GM19468 (cell line): ENCODE results near the gene ARL5A.

Experiments used
- ATAC-seq: cut with Tn5 transposase; IDR thresholded peaks from one replicate; pipeline ENCODE4 v1.9.1; 2021; ENCODE audit warnings: mild to moderate bottlenecking, moderate library complexity, moderate number of reproducible peaks; ENCODE audit not compliant: unreplicated experiment; ENCODE audit errors: extremely low read depth

The ARL5A gene

DNA sequence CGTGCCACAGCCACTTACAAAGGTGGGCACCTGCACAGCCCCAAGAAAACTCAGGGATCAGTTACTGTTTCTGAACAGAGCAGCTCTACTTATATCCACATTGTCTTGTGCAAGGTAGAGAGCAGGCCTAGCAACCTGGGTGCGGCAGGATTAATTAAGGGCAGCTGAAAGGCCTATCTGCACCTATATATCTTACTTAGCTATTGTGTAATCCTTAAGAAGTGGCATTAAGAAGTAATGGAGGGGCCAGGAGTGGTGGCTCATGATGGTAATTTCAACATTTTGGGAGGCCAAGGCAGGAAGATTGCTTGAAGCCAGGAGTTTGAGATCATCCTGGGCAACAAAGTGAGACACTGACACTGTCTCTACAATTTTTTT, 12.8 kb upstream of the ARL5A start:
- no peak for ATAC-seq

DNA sequence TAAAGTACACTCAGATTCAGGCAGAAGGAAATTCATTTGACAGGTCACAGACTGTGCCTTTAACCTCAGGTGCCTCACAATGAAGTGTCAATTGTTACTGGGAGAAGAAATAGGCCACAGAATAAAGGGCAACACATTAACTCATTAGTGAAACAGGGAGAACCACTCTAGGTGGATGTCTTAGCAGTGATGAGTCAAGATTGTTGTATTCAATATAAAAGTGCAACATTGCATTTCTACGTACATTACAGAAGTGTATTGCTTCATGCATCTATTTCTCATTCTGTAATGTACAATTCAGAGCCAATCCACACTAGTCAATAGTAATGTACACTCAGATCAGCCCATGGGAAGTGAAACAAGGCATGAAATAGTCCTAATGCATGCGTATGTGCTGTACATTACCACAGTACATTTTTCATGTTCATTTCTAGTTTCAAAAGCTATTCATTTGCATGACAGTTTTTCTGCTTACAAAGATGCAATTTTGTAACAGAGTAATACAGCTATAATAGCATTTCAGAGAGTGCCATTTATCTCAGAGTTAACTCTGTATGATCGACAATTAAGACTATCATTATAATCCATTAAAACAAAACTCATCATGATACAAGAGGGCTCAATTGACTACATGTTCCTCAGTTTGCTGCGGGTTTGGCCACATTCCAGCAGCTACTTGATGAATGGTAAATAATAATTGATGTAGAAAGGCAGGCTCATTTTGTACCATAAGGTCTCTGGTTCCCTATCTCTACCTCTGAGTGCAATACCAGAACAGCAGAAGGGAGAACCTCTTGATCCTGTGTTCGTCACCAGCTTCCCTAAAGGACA, 12.2 kb upstream of the ARL5A start:
- peak; percentile 97 for ATAC-seq

DNA sequence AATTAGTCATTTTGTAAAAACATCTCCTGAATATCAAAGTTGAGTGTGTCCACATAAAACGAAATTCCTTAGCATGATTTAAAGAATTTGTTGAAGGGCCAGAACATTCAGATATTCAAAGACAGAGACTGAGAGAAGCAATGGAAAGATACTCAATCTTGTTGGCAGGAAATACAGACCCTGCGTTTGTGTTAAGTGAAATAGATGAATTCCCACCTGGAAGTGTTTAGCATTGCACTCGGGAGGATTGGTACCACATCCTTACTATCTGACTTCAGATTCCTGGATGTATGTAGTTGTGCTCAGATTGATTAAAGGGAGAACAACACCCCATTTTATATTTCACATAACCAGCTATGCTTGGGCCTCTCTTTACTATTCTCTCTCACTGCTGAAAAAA, 9.7 kb upstream of the ARL5A start:
- ATAC-seq: no peak

DNA sequence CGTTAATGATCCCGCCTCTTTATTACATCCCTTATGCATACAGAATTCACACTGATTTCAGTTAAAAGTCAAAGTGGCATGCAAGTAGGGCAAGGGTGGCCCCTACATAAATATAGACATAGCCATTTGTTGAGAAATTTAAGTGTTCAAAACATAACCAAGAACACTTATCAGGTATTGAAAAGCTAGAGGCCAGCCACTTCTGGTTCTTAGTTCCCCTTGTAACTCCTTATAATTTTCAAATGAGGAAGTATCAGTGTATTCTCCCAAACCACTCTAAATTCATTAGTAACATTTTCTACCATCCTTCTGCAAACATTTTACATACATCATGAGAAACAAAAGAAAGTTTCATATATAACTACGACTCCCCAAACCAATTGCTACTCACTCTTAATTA, 5.8 kb upstream of the ARL5A start:
- peak; percentile 59 for ATAC-seq

DNA sequence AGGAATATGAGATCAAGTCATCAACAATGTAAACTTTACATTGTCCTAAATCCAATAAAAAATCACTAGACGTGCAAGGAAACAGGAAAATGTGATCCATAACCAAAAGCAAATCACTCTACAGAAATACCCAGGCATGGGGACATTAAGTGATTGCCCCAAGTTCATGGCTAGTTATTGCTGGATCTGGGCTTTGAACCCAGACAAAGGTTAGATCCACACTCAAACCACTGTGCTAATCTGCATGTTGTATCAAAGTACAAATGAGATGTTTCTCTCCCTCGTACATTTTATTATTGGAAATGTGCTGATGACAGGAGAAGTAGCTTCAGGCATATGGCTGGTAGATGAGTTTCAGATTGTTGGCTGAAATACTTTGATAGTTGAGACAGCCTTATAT, 2.7 kb upstream of the ARL5A start:
- ATAC-seq: no peak

DNA sequence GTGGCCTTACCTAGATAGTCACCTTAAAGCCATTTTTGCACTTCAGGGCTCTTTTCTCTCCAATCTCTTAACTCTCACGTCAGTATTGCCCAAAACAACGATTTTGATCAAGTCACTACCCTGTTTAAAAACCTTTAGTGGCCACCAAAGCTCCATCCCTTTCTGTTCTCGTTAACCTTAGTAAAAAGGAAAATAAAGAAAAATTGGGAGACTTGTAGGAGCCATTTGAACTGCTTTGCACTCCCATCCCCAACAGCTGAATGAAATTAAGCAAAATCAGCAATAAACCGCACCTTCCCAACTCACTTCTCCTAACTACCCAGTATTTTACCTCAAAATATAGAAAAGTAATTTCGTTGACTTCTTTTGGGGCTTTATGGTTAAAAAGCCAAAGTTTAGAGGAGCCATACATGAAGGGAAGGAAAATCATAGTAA, 686 bp upstream of the ARL5A start:
- ATAC-seq: no peak

DNA sequence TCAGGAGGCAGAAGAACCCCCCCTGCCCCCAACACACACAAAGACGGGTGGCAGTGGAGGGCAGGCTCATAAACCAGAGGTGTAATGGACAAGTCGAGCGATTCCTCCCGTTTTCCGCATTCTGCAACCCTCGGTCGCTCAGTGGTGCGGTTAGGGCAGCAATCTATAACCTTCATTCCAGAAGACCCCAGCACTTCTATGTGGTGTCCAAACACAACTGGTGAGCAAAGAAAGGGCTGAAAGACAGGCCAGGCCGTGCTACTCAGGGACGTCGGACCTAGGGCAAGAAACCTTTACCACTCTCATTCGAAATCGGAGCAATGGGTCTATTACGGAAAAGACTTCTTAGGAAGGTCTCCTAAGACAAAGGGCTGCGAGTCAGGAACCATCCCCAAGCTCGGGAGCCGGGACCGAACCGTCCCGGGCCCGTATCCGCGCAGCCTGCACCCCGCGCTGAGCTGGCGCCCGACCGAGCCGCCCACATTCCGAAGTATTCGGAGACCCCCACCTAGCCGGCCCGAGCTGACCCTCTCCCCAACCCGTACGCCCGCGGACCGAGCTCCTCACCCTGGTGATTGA, 568 bp downstream of the ARL5A start:
- ATAC-seq: no peak

DNA sequence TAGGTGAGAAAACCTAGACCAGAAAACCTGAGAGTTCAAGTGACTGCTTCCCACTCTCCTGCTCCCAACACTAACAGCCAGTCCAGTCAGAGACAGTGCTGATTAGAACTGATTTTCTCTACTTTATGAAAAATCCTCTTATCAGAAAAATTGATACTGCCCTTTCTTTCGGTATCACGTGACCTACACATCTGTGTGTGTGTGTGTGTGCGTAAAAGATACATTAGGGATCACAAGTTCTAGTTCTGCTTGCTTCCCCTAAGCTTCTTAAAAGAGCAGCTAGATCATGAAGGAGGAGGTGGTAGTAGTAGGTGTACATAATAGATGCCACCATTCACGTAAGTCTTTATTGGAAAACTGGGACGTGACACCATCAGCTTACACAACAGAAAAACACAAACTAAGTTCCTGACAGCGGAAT, 1.5 kb downstream of the ARL5A start:
- ATAC-seq: no peak

DNA sequence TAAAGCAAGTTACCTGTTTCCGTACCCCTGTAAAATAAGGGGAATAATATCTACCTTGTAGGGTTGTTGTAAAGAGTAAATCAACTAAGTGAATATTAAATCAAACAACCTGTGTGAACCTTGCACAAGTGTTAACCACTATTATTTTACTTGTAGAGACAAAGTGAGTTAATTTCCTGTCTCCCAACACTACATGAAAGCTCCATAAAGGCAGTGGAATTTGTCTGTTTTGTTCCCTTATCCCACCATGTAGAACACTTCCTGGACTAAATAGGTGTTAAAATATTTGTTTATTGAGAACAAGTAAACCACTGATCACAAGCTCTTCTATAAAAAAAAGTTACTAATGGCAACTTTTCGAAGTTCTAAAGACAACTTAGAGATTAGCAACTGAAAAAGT, 3.3 kb downstream of the ARL5A start:
- no peak for ATAC-seq

DNA sequence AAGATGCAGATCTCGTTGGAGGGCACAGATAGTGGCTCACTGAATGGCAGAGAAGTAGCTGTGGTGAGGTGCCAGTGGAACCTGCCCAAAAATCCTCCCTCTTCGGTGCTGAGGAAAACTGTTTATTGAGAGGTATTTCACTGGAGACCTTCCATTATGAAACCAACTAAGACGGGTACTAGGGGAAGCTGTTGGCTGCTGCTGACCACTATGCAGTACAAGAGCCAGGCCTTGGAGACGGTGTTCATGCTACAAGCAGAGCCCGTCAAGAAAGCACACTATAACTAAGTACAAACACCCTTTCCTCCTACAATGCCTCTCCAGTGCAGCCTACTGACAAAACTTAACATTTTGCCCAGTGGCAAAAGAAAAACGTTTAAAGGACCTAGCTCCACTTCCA, 4.6 kb downstream of the ARL5A start:
- no peak for ATAC-seq

DNA sequence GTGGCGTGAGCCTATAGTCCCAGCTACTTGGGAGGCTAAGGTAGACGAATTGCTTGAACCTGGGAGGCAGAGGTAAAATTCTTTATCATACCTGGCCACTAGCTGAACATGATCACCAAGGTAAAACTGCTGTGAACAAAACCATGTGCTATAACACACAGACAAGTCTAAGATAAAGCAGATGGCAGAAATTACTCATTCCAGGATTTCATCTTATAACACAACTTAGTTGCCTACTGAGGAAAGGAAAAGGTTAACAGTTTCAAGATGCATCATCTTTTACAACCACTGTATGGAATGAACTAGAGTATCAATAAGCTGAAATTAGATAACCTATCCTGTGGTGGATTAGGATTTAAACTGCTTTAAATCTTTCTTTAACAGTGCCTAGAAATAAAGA, 8.3 kb downstream of the ARL5A start:
- no peak for ATAC-seq

DNA sequence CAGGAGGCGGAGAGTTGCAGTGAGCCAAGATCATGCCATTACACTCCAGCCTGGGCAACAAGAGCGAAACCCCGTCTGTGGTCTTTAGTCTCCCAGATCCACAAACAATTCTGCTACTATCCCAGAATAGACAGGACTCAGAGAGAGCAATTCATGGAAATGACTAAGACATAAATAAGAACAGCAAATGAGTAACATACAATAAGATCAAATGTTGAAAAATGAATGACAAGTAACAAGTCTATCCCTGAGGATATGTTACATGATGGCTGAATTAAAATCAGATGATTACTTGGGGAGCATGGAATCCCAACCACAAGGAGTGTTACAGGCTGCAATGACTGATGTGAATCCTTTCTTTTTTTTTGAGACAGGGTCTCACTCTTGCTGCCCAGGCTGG, 10.3 kb downstream of the ARL5A start:
- no peak for ATAC-seq

DNA sequence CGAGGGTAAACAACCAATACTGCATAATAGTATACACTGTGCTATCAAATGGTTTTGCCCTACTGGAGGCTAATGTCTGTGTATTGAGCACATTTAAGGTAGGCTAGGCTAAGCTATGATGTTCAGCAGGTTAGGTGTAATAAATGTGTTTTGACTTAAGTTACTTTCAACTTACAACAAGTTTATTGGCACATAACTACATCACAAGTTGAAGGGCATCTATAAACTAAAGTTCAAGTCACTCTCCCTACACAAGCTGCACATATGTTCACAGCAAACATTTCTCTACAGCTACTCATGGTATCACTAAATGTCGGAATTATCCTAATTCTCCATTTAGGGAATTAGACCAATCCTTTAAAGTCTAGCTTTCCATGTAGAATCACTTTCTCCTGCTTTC, 11.4 kb downstream of the ARL5A start:
- ATAC-seq: no peak

DNA sequence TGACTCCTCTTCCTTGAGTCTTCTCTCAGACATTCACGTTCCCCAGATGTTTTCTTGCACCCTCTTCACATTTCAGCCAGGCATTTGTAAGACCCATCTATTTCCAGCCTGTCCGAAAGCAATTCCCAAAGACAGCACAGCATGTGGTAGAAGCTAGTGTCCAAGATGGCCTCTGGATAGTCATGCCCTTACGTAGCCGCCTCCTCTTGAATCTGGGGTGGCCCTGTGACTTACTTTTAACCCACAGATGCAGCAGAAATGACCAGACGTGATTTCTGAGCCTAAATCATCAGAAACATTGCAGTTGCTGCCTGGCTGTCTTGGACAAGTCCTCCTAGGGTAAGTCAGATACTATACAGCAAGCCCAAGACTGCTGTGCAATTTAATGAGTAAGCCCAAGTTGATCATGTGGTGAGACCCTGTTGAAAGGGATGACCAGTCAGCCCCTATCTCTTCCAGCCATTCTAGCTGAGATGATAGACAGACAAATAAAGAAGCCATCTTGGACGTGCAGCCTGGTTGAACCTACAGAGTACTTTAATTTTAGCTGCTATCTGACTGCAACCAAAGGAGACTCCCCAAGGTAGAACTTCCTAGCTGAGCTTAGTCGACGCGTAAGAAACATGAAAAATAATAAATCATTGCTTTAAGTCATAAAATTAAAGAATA, 12.3 kb downstream of the ARL5A start:
- ATAC-seq: no peak

DNA sequence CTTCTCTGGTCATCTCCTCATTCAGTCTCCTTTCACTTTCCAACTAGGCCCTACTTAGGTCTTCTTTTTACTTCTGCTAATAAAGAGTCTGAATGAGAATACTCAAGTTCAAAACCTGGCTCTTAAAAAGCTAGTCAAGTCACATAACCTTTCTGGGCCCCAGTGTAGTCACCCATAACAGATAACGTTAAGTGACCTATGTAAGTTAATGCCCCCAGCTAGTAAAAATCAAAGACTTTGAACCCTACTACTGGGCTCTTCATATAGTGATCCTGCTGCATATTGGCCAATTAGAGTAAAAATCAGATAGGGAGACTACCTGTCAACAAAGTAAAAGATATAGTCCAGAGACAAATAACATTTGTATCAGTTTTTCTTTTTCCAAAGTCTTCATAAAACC, 17.7 kb downstream of the ARL5A start:
- no peak for ATAC-seq

DNA sequence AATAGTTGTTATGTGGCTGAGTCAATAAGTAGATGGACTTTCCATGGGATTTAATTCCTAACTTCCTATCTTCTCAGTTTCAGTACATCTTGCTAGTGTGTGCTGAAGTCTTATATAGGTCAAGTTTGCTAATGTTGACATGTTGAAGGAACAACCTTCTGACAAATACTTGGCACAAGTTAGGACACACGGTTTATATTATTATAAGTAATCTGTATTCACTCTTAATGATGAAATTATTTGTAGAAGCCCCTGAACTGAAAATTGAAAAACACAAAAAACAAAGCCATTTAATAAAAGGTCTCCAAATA, 19.2 kb downstream of the ARL5A start:
- no peak for ATAC-seq

DNA sequence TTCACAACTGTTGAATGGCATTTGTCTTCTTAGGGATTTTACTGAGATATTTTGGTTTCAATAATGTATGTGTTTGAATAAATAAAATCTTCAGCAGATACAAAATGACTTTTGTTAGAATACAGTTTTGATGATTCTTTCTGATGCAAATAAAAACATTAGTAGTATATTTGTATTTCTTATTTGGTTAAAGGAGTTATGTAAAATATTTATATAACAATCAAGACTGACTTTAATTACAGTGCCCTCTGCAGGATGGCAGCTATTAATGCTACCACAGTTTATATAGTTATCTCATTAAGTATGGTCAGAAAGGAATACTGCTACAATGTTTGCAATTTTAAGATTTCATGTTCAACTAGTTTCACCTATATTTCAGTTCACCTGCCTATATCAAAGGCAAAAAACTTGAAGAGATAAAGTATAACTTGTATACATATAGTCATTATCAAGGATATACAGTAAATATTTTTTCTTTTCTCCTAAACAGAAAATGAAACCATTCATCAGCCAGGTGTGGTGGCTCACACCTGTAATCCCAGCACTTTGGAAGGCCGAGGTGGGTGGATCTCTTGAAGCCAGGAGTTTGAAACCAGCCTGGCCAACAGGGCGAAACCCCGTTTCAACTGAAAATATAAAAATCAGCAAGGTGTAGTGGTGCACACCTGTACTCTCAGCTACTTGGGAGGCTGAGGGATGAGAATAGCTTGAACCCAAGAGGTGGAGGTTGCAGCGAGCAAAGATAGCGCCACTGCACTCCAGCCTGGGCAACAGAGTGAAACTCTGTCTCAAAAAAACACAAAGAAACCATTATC, 19.8 kb downstream of the ARL5A start:
- ATAC-seq: no peak

DNA sequence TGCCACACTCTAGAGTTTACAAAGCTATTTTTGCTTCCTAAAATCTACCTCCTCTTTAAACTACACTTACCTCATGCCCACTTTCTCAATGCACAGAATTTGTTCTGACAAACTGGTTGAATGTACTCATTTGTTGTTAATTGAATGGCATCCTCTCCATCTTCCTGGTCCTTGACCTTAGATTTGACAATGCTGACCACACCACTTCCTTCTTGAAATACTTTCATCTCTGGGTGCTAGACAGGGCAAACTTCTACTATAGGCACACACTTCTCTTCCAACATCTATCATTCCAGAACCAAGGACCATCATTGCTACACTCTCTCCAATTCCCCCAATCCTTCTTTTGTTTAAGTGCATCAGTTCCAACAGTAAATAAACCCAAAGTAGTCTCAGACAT, 22.3 kb downstream of the ARL5A start:
- no peak for ATAC-seq

DNA sequence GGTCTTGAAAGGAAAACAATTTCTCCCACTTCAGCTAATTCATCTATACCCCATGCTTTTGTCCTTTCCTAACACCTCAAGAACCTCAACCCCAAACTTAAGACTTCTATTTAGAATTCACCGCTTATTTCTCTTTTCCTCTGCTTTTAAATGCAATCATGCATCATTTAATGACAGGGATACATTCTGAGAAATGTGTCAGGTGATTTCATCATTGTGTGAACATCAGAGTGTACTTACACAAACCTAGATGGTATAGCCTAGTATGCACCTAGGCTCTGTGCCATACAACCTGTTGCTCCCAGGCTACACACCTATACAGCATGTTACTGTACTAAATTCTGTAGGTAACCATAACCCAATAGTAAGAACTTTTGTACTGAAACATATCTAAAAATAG, 22.9 kb downstream of the ARL5A start:
- no peak for ATAC-seq

DNA sequence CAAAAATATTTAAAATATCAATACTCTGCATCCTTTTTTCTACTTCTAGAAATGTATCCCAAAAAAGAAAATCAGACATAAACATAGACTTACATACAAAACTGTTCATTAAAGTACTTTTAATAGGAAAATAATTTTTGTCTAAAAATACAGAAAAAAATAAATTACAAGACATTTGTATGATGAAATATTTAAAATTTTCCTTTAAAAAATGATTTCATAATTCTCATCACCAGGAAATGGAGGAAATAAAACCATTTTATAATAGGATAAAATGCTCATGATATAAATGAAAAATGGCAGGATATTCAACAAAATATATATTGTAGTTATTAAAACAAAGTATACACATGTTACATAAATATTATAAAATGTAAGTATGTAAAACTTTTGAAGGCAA, 24.4 kb downstream of the ARL5A start:
- ATAC-seq: no peak

DNA sequence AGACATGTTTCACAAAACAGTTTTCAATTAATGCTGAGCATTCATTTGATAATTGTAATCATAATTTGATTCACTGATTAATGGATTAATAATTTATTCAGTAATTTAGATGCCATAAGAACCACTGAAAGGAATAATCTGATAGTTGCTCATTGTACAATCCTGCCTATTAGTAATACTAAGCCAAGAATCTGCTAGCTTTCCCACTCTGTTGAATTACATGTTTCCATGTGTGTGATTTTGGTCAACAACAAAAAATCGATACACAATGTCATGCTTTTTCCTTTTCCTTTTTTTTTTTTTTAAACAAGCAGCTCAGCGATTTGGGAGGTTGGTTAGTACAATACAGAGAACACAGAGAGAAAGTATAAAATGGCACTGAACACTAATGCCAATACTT, 25.9 kb downstream of the ARL5A start:
- no peak for ATAC-seq
